Liver (tissue), 9 donors: ENCODE data around the gene TMEM108. TPM values are rescaled to one million over a fixed set of nuclear protein-coding genes. Genes with fewer than 3 reads are reported as not detected.

Experiments used
- DNase-seq: peaks from one replicate; pipeline ENCODE4 v3.0.0-alpha.2; 2017; ENCODE audit warnings: low spot score
- H3K27ac ChIP-seq, 2 donors: one replicate each; pipeline ENCODE4 v1.7.0; 2013; ENCODE audit warnings: inconsistent platforms in 2 of 2, low read length in 2 of 2, control low read depth in 1 of 2, low read depth in 1 of 2, mild to moderate bottlenecking in 1 of 2
- H3K27me3 ChIP-seq, 4 donors: one replicate each; pipeline versions ENCODE4 v1.6.1 to v1.7.0; 2013; ENCODE audit warnings: low read length in 3 of 4, inconsistent platforms in 1 of 4, mild to moderate bottlenecking in 1 of 4, moderate library complexity in 1 of 4; ENCODE audit not compliant: control insufficient read depth in 4 of 4, insufficient read depth in 4 of 4
- H3K36me3 ChIP-seq, 4 donors: one replicate each; pipeline versions ENCODE4 v1.6.1 to v1.7.0; 2013; ENCODE audit warnings: low read length in 3 of 4, mild to moderate bottlenecking in 3 of 4, low read depth in 1 of 4, moderate library complexity in 1 of 4; ENCODE audit not compliant: control insufficient read depth in 4 of 4, insufficient read depth in 3 of 4
- H3K4me1 ChIP-seq, 4 donors: one replicate each; pipeline versions ENCODE4 v1.6.1 to v1.7.0; 2013; ENCODE audit warnings: low read length in 3 of 4, mild to moderate bottlenecking in 3 of 4, moderate library complexity in 1 of 4; ENCODE audit not compliant: control insufficient read depth in 4 of 4, insufficient read depth in 4 of 4
- H3K4me3 ChIP-seq, 3 donors: one replicate each; pipeline versions ENCODE4 v1.6.1 to v1.7.0; 2013; ENCODE audit warnings: low read length in 3 of 3, control low read depth in 1 of 3, low read depth in 1 of 3, mild to moderate bottlenecking in 1 of 3
- H3K9ac ChIP-seq, 2 donors: one replicate each; pipeline ENCODE4 v1.7.0; 2013; ENCODE audit warnings: low read length in 2 of 2, mild to moderate bottlenecking in 2 of 2, moderate library complexity in 2 of 2, control low read depth in 1 of 2, low read depth in 1 of 2
- H3K9me3 ChIP-seq, 4 donors: one replicate each; pipeline versions ENCODE4 v1.6.1 to v1.7.0; 2013; ENCODE audit warnings: low read length in 3 of 4; ENCODE audit not compliant: control insufficient read depth in 4 of 4
- FOXA1 ChIP-seq: IDR thresholded peaks from 2 replicates; pipeline ENCODE4 v1.6.1; 2016; ENCODE audit warnings: antibody characterized with exemption
- FOXA2 ChIP-seq: IDR thresholded peaks from 2 replicates; pipeline ENCODE4 v1.6.1; 2016; ENCODE audit warnings: antibody characterized with exemption
- GABPA ChIP-seq, 2 donors: IDR thresholded peaks in 1 of 2; conservative IDR thresholded peaks in 1 of 2; 2 replicates each; pipeline ENCODE4 v1.6.1; 2016; ENCODE audit warnings: antibody characterized with exemption in 2 of 2, mild to moderate bottlenecking in 1 of 2, moderate library complexity in 1 of 2
- HNF4A ChIP-seq, 2 donors: conservative IDR thresholded peaks; 2 replicates each; pipeline ENCODE4 v1.6.1; 2016; ENCODE audit warnings: antibody characterized with exemption in 2 of 2, mild to moderate bottlenecking in 2 of 2
- HNF4G ChIP-seq: IDR thresholded peaks from 2 replicates; pipeline ENCODE4 v1.6.1; 2016; ENCODE audit warnings: antibody characterized with exemption
- JUND ChIP-seq, 2 donors: IDR thresholded peaks; 2 replicates each; pipeline ENCODE4 v1.6.1; 2016; ENCODE audit warnings: antibody characterized with exemption in 2 of 2
- NR2F2 ChIP-seq: IDR thresholded peaks from 2 replicates; pipeline ENCODE4 v1.6.1; 2016; ENCODE audit warnings: antibody characterized with exemption
- RAD21 ChIP-seq, 2 donors: IDR thresholded peaks; 2 replicates each; pipeline ENCODE4 v1.6.1; 2016; ENCODE audit warnings: antibody characterized with exemption in 2 of 2, mild to moderate bottlenecking in 2 of 2
- RXRA ChIP-seq, 2 donors: IDR thresholded peaks; 2 replicates each; pipeline ENCODE4 v1.6.1; 2017 to 2018; ENCODE audit warnings: antibody characterized with exemption in 2 of 2, mild to moderate bottlenecking in 1 of 2
- SP1 ChIP-seq: IDR thresholded peaks from 2 replicates; pipeline ENCODE4 v1.6.1; 2018; ENCODE audit warnings: antibody characterized with exemption, mild to moderate bottlenecking
- TAF1 ChIP-seq: conservative IDR thresholded peaks from 2 replicates; pipeline ENCODE4 v1.6.1; 2016; ENCODE audit warnings: antibody characterized with exemption, mild to moderate bottlenecking
- YY1 ChIP-seq: IDR thresholded peaks from 2 replicates; pipeline ENCODE4 v1.6.1; 2016; ENCODE audit warnings: antibody characterized with exemption, mild to moderate bottlenecking
- WGBS: extraction: QIAGEN DNeasy Blood & Tissue Kit; methylation state at CpG from one replicate; pipeline ENCODE4 v1.1.7; 2013; 5-methylcytosine and 5-hydroxymethylcytosine counted together
- polyA plus RNA-seq, 2 donors: library from polyadenylated mRNA; stranded (reverse) in 1 of 2; unstranded in 1 of 2; fragments of 200-250 nt in 1 of 2; fragments of >200 nt in 1 of 2; fragmentation: Nextera tagmentation in 1 of 2; extraction: Ambion mirVana in 1 of 2; gene quantifications; one replicate each; pipeline versions ENCODE4 v1.2.1 to v1.2.3, GENCODE V29; 2013 to 2015
- total RNA-seq, 2 donors: library from RNA; depleted of rRNA; stranded (reverse); fragments of >200 nt; gene quantifications; one replicate each; pipeline ENCODE4 v1.2.3, GENCODE V29; 2014
- TF ChIP-seq, protein P1 (sequence below): IDR thresholded peaks from 2 replicates; pipeline ENCODE4 v1.6.1; 2016; ENCODE audit warnings: antibody characterized with exemption
- TF ChIP-seq, protein P2 (sequence below): fragments of 150-350 bp; IDR thresholded peaks from 2 replicates; pipeline ENCODE4 v1.5.1; 2017; ENCODE audit warnings: improper control_type of control experiment, low read depth, low read length; ENCODE audit not compliant: missing input control
- TF ChIP-seq, protein P3 (sequence below): IDR thresholded peaks from 2 replicates; pipeline ENCODE4 v1.6.1; 2016; ENCODE audit warnings: antibody characterized with exemption
- TF ChIP-seq, protein P4 (sequence below): IDR thresholded peaks from 2 replicates; pipeline ENCODE4 v1.6.1; 2016; ENCODE audit warnings: antibody characterized with exemption
- donor health status: healthy.
- donor health status: healthy.
- donor health status: healthy.
- donor health status: healthy.
- donor health status: healthy.

Gene TMEM108
- total and polyA plus RNA-seq, 4 donors = 0.05 to 0.10 TPM; not detected in 2

DNA sequence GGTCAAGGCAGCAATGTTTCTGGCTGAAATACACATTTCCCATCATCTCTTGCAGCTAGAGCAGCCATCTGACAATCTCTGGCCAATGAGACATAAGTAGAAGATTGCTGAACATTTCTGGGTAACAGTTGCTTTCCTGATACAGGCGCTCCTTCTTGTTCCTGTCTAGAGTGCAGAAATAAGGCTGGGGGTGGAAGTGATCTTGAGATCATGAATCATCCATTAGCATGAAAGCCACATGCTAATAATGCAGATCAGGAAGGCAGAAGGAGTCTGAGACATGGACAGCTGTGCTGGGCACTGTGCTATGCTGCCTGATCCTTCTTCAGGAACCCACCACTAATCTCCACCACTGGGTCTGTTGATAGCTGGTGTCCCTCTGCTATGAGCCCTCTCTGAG lies 14.8 kb upstream of the TMEM108 start:
- Histone ChIP-seq H3K9ac (no peak overlapping the region), H3K27ac (no peak overlapping the region), H3K36me3 (no peaks in the 10 kb centered on the region), H3K9me3 (no peaks in the 10 kb centered on the region), H3K4me3 (no peak overlapping the region), H3K27me3 (peaks cover 0 to 5% (median 0%) of the 10 kb centered on the region in 4 donors), H3K4me1 (no peaks in the 10 kb centered on the region)
- no peak for DNase-seq
- no peak for TF ChIP-seq TAF1
- TF ChIP-seq, protein P1, sequence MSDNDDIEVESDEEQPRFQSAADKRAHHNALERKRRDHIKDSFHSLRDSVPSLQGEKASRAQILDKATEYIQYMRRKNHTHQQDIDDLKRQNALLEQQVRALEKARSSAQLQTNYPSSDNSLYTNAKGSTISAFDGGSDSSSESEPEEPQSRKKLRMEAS = no peak
- TF ChIP-seq, protein P2, sequence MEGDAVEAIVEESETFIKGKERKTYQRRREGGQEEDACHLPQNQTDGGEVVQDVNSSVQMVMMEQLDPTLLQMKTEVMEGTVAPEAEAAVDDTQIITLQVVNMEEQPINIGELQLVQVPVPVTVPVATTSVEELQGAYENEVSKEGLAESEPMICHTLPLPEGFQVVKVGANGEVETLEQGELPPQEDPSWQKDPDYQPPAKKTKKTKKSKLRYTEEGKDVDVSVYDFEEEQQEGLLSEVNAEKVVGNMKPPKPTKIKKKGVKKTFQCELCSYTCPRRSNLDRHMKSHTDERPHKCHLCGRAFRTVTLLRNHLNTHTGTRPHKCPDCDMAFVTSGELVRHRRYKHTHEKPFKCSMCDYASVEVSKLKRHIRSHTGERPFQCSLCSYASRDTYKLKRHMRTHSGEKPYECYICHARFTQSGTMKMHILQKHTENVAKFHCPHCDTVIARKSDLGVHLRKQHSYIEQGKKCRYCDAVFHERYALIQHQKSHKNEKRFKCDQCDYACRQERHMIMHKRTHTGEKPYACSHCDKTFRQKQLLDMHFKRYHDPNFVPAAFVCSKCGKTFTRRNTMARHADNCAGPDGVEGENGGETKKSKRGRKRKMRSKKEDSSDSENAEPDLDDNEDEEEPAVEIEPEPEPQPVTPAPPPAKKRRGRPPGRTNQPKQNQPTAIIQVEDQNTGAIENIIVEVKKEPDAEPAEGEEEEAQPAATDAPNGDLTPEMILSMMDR = no peak
- no peak for TF ChIP-seq HNF4G
- TF ChIP-seq FOXA1 = no peak
- no peak for TF ChIP-seq YY1
- no peak for TF ChIP-seq HNF4A (conservative IDR thresholded peaks at IDR 0.05)
- TF ChIP-seq GABPA (IDR thresholded peaks at IDR 0.05 in 1 of 2, conservative IDR thresholded peaks at IDR 0.05 in 1 of 2) = no peak
- TF ChIP-seq FOXA2 = no peak
- TF ChIP-seq, protein P3, sequence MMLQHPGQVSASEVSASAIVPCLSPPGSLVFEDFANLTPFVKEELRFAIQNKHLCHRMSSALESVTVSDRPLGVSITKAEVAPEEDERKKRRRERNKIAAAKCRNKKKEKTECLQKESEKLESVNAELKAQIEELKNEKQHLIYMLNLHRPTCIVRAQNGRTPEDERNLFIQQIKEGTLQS = no peak
- TF ChIP-seq NR2F2 = no peak
- TF ChIP-seq SP1 = no peak
- no peak for TF ChIP-seq JUND (IDR thresholded peaks at IDR 0.05)
- TF ChIP-seq, protein P4, sequence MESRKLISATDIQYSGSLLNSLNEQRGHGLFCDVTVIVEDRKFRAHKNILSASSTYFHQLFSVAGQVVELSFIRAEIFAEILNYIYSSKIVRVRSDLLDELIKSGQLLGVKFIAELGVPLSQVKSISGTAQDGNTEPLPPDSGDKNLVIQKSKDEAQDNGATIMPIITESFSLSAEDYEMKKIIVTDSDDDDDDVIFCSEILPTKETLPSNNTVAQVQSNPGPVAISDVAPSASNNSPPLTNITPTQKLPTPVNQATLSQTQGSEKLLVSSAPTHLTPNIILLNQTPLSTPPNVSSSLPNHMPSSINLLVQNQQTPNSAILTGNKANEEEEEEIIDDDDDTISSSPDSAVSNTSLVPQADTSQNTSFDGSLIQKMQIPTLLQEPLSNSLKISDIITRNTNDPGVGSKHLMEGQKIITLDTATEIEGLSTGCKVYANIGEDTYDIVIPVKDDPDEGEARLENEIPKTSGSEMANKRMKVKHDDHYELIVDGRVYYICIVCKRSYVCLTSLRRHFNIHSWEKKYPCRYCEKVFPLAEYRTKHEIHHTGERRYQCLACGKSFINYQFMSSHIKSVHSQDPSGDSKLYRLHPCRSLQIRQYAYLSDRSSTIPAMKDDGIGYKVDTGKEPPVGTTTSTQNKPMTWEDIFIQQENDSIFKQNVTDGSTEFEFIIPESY = no peak
- TF ChIP-seq RXRA (IDR thresholded peaks at IDR 0.05) = no peak
- no peak for TF ChIP-seq RAD21 (IDR thresholded peaks at IDR 0.05)
- WGBS = 85% methylated on average over 1 of the region's 1 CpG

DNA sequence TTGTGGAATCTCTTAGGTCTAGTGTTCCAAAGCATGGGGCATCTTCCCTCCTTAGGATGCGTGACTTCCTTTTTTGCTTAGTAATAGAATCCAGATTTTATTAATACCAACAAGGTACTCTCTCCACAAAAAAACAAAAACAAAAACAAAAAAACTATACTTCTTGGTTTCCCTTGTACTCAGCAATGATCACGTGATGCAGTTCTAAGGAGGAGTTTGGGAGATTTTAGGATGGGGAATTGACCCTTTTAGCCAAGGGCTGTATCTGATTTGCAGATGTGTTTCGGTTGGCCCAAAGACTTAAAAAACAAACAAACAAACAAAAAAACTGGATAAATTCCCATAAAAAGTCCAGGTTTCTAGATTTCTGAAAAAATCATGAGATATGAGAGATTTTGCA lies 12.6 kb upstream of the TMEM108 start:
- Histone ChIP-seq H3K9ac (no peak overlapping the region), H3K27me3 (peaks cover 0 to 7% (median 1%) of the 10 kb centered on the region in 4 donors), H3K27ac (no peak overlapping the region), H3K4me3 (no peak overlapping the region), H3K9me3 (no peaks in the 10 kb centered on the region), H3K36me3 (no peaks in the 10 kb centered on the region), H3K4me1 (no peaks in the 10 kb centered on the region)
- no peak for TF ChIP-seq YY1
- no peak for TF ChIP-seq HNF4A (conservative IDR thresholded peaks at IDR 0.05)
- TF ChIP-seq, protein P4 = no peak
- TF ChIP-seq JUND (IDR thresholded peaks at IDR 0.05) = no peak
- no peak for TF ChIP-seq HNF4G
- no peak for TF ChIP-seq RAD21 (IDR thresholded peaks at IDR 0.05)
- no peak for TF ChIP-seq FOXA1
- no peak for TF ChIP-seq SP1
- 71% methylated on average over 3 of the region's 3 CpGs for WGBS
- DNase-seq = no peak
